HCT116 (cell line): ENCODE results near the gene ATP6V0B. TPM values are rescaled to one million over a fixed set of nuclear protein-coding genes. Genes with fewer than 3 reads are reported as not detected.

Experiments
- ATAC-seq: fragments of 200-7000 bp; cut with Tn5 transposase; 2 replicates; pipeline ENCODE4 v1.9.1; 2020; ENCODE audit warnings: mild to moderate bottlenecking, moderate library complexity
- BruUV-seq: library from RNA; stranded (reverse); fragments of 400-500 nt; replicated peaks from 2 replicates; lab custom pipeline; 2021; lab: Mats Ljungman, UMichigan
- CTCF ChIA-PET: fragments of 300-600 bp; sonication (Branson Sonifier 250); formaldehyde crosslinking; loops from one replicate; lab custom pipeline; 2021; ENCODE audit warnings: antibody characterized with exemption; lab: Charles Lee
- POLR2A ChIA-PET: fragments of 300-600, 350-600 bp; sonication (Branson Sonifier 250); formaldehyde crosslinking; loops from one replicate; lab custom pipeline; 2021; ENCODE audit warnings: antibody characterized with exemption; lab: Charles Lee
- RAD21 ChIA-PET, 2 experiments: fragments of 300-600 bp; sonication (Branson Sonifier 250); formaldehyde crosslinking; loops; one replicate each; lab custom pipeline; 2023; ENCODE audit warnings: low total read pairs in 2 of 2; ENCODE audit not compliant: uncharacterized antibody in 2 of 2, unreplicated experiment in 2 of 2, low non-redundant PET in 1 of 2; lab: Charles Lee
- DNase-seq: peaks from one replicate; pipeline ENCODE4 v3.0.0-alpha.2; 2010; ENCODE audit warnings: low read depth, low spot score
- H2AFZ ChIP-seq: fragments of 200-600 bp; shearing (Covaris generic), sonication (generic); 2 replicates; pipeline ENCODE4 v1.6.1; 2017; ENCODE audit warnings: low read depth, mixed run types, mixed read lengths, antibody characterized with exemption, low read length; ENCODE audit not compliant: poor library complexity, severe bottlenecking
- H3K27ac ChIP-seq: 2 replicates; pipeline ENCODE4 v1.5.1; 2012; ENCODE audit warnings: low read depth, low read length
- H3K27me3 ChIP-seq: fragments of 200-600 bp; sonication (generic); 2 replicates; pipeline ENCODE4 v1.6.1; 2016; ENCODE audit warnings: mixed run types, low read length, mixed read lengths; ENCODE audit not compliant: insufficient read depth
- H3K36me3 ChIP-seq, 2 experiments: fragments of 200-500 bp in 1 of 2; fragments of 200-600 bp in 1 of 2; sonication (Bioruptor generic) in 1 of 2; sonication (generic) in 1 of 2; 2 replicates each; pipeline versions ENCODE4 v1.5.1 to v1.6.1; 2014 to 2016; ENCODE audit warnings: low read length in 2 of 2, inconsistent platforms in 1 of 2, mixed read lengths in 1 of 2, mixed run types in 1 of 2; ENCODE audit not compliant: insufficient read depth in 2 of 2, control insufficient read depth in 1 of 2
- H3K4me1 ChIP-seq, 2 experiments: fragments of 200-600 bp in 1 of 2; sonication (generic) in 1 of 2; 2 replicates each; pipeline versions ENCODE4 v1.5.1 to v1.6.1; 2012 to 2017; ENCODE audit warnings: low read length in 2 of 2, inconsistent platforms in 1 of 2, mild to moderate bottlenecking in 1 of 2, mixed read lengths in 1 of 2, mixed run types in 1 of 2, moderate library complexity in 1 of 2; ENCODE audit not compliant: insufficient read depth in 2 of 2, control insufficient read depth in 1 of 2
- H3K4me2 ChIP-seq: fragments of 200-600 bp; sonication (generic); 2 replicates; pipeline ENCODE4 v1.6.1; 2017; ENCODE audit warnings: mixed run types, low read length, mixed read lengths
- H3K4me3 ChIP-seq, 2 experiments: fragments of 200-600 bp in 1 of 2; sonication (generic) in 1 of 2; replicated peaks in 1 of 2; 2 replicates each; pipeline ENCODE4 v1.5.1; 2011 to 2016; ENCODE audit warnings: low read length in 2 of 2, control low read depth in 1 of 2, low read depth in 1 of 2, mild to moderate bottlenecking in 1 of 2, mixed read lengths in 1 of 2, mixed run types in 1 of 2
- H3K79me2 ChIP-seq: fragments of 200-600 bp; sonication (generic); 2 replicates; pipeline ENCODE4 v1.6.1; 2017; ENCODE audit warnings: mild to moderate bottlenecking, mixed run types, low read length, moderate library complexity, mixed read lengths; ENCODE audit not compliant: insufficient read depth
- H3K9ac ChIP-seq: fragments of 200-600 bp; sonication (generic); 2 replicates; pipeline ENCODE4 v1.6.1; 2016; ENCODE audit warnings: low read length, mixed read lengths
- H3K9me2 ChIP-seq: fragments of 200-600 bp; sonication (generic), shearing (Covaris generic); 2 replicates; pipeline ENCODE4 v1.6.1; 2017; ENCODE audit warnings: mixed run types, mild to moderate bottlenecking, moderate library complexity; ENCODE audit not compliant: insufficient read depth
- H3K9me3 ChIP-seq, 2 experiments: fragments of 200-500 bp in 1 of 2; fragments of 200-600 bp in 1 of 2; sonication (Bioruptor generic) in 1 of 2; sonication (generic) in 1 of 2; 2 replicates each; pipeline ENCODE4 v1.6.1; 2014 to 2017; ENCODE audit warnings: low read length in 2 of 2, mixed read lengths in 2 of 2, inconsistent platforms in 1 of 2, low read depth in 1 of 2, mild to moderate bottlenecking in 1 of 2, mixed run types in 1 of 2, moderate library complexity in 1 of 2; ENCODE audit not compliant: control insufficient read depth in 1 of 2, insufficient read depth in 1 of 2
- H4K20me1 ChIP-seq: fragments of 200-600 bp; sonication (generic), shearing (Covaris generic); 2 replicates; pipeline ENCODE4 v1.6.1; 2017; ENCODE audit warnings: mixed run types, mild to moderate bottlenecking, moderate library complexity; ENCODE audit not compliant: insufficient read depth
- ATF3 ChIP-seq: IDR thresholded peaks from 2 replicates; pipeline ENCODE4 v1.6.1; 2012
- CBX3 ChIP-seq: IDR thresholded peaks from 2 replicates; pipeline ENCODE4 v1.6.1; 2012; ENCODE audit warnings: low read depth
- CEBPB ChIP-seq: IDR thresholded peaks from 2 replicates; pipeline ENCODE4 v1.6.1; 2012; ENCODE audit warnings: low read depth
- EGR1 ChIP-seq: IDR thresholded peaks from 2 replicates; pipeline ENCODE4 v1.6.1; 2012; ENCODE audit warnings: low read depth
- ELF1 ChIP-seq: IDR thresholded peaks from 2 replicates; pipeline ENCODE4 v1.6.1; 2012; ENCODE audit warnings: low read depth, borderline replicate concordance
- FOSL1 ChIP-seq: IDR thresholded peaks from 2 replicates; pipeline ENCODE4 v1.6.1; 2012; ENCODE audit warnings: low read depth
- JUND ChIP-seq: IDR thresholded peaks from 2 replicates; pipeline ENCODE4 v1.6.1; 2012
- MAX ChIP-seq: IDR thresholded peaks from 2 replicates; pipeline ENCODE4 v1.6.1; 2012
- POLR2A ChIP-seq: IDR thresholded peaks from 2 replicates; pipeline ENCODE4 v1.7.0; 2011; ENCODE audit warnings: borderline replicate concordance; ENCODE audit not compliant: insufficient read depth, insufficient read length; ENCODE audit errors: extremely low read depth
- YY1 ChIP-seq: IDR thresholded peaks from 2 replicates; pipeline ENCODE4 v1.6.1; 2011; ENCODE audit warnings: low read length, low read depth, moderate library complexity, mild to moderate bottlenecking; ENCODE audit not compliant: insufficient replicate concordance; ENCODE audit errors: extremely low read depth
- ZBTB33 ChIP-seq: IDR thresholded peaks from 2 replicates; pipeline ENCODE4 v1.6.1; 2011; ENCODE audit warnings: mild to moderate bottlenecking, low read length, moderate library complexity; ENCODE audit not compliant: insufficient replicate concordance; ENCODE audit errors: extremely low read depth
- ZFX ChIP-seq: fragments of 450-650 bp; IDR thresholded peaks from 2 replicates; pipeline ENCODE4 v1.6.1; 2017
- ZNF274 ChIP-seq: fragments of 200-500 bp; sonication (Bioruptor generic); IDR thresholded peaks from 2 replicates; pipeline ENCODE4 v1.6.1; 2014; ENCODE audit warnings: mild to moderate bottlenecking, low read depth, low read length, inconsistent platforms
- intact Hi-C: fragments of 100-400 bp; cut with micrococcal nuclease; formaldehyde crosslinking; loops from 2 replicates; pipeline ENCODE4 v1.10.0; 2022
- total RNA-seq: library from RNA; stranded (reverse); gene quantifications from one replicate; pipeline ENCODE4 v1.2.1, GENCODE V29; 2021; ENCODE audit not compliant: unreplicated experiment
- TF ChIP-seq, protein P1 (sequence below), 3 experiments: fragments of 200-600 bp in 1 of 3; sonication (generic) in 1 of 3; IDR thresholded peaks in 2 of 3; conservative IDR thresholded peaks in 1 of 3; 2 replicates each; pipeline ENCODE4 v1.5.1; 2012 to 2017; ENCODE audit warnings: low read depth in 2 of 3, low read length in 2 of 3, antibody characterized with exemption in 1 of 3, borderline replicate concordance in 1 of 3, control low read depth in 1 of 3, mild to moderate bottlenecking in 1 of 3, mixed read lengths in 1 of 3, mixed run types in 1 of 3, moderate library complexity in 1 of 3; ENCODE audit not compliant: insufficient read depth in 1 of 3

The ATP6V0B gene
- total RNA-seq, 1 experiment from 2014 or later = 122 TPM

DNA sequence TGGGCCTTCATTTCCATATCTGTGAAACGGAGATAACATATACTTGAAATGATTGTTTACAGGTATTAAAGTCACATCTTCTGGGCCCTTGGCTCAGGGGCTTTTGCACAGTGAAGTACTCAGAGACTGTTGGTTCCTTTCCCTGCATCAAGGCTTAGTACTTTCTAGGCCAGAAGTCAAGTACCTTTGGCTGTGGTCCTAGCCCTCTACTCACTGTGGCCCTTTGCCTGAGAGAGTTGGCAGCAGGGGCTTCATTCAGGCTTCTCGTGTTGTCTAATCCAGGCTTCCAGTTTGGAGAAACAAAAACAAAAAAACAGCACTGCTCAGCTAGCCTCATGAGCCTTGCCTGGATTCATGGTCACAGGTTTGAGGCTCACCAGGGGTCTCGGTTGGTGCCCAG lies 13.1 kb upstream of the ATP6V0B start:
- no TSS peak for BruUV-seq
- H3K9ac ChIP-seq = no peak overlapping the region
- H3K79me2 ChIP-seq = no peaks in the 10 kb centered on the region
- no peak overlapping the region for H3K4me3 ChIP-seq
- DNase-seq (no peak), ATAC-seq (no peak)
- H4K20me1 ChIP-seq = no peaks in the 10 kb centered on the region
- H3K4me2 ChIP-seq = no peak overlapping the region
- H3K27me3 ChIP-seq = no peaks in the 10 kb centered on the region
- H3K4me1 ChIP-seq = no peaks in the 10 kb centered on the region
- H3K9me3 ChIP-seq = no peaks in the 10 kb centered on the region
- H2AFZ ChIP-seq = no peak overlapping the region
- intact Hi-C loops = no loop called here
- TF ChIP-seq CBX3 (no peak), ZNF274 (no peak), ZFX (no peak), ZBTB33 (no peak), YY1 (no peak), ELF1 (no peak), ATF3 (no peak)
- ChIA-PET CTCF (no interaction called here), POLR2A (no interaction called here), RAD21 (no interaction called here)
- H3K27ac ChIP-seq = no peak overlapping the region
- peaks cover 0 to 4% of the 10 kb centered on the region in 2 experiments; a peak in 2 of 4 replicates for H3K36me3 ChIP-seq
- no peaks in the 10 kb centered on the region for H3K9me2 ChIP-seq

- Histone ChIP-seq H3K79me2 (no peaks in the 10 kb centered on the region), H3K4me1 (no peaks in the 10 kb centered on the region), H4K20me1 (no peaks in the 10 kb centered on the region), H3K27ac (no peak overlapping the region), H2AFZ (no peak overlapping the region), H3K9me3 (no peaks in the 10 kb centered on the region), H3K9me2 (no peaks in the 10 kb centered on the region), H3K36me3 (peaks cover 0 to 4% of the 10 kb centered on the region in 2 experiments; a peak in 2 of 4 replicates), H3K4me2 (no peak overlapping the region), H3K9ac (no peak overlapping the region), H3K27me3 (no peaks in the 10 kb centered on the region), H3K4me3 (no peak overlapping the region)
- TF ChIP-seq, protein P1, sequence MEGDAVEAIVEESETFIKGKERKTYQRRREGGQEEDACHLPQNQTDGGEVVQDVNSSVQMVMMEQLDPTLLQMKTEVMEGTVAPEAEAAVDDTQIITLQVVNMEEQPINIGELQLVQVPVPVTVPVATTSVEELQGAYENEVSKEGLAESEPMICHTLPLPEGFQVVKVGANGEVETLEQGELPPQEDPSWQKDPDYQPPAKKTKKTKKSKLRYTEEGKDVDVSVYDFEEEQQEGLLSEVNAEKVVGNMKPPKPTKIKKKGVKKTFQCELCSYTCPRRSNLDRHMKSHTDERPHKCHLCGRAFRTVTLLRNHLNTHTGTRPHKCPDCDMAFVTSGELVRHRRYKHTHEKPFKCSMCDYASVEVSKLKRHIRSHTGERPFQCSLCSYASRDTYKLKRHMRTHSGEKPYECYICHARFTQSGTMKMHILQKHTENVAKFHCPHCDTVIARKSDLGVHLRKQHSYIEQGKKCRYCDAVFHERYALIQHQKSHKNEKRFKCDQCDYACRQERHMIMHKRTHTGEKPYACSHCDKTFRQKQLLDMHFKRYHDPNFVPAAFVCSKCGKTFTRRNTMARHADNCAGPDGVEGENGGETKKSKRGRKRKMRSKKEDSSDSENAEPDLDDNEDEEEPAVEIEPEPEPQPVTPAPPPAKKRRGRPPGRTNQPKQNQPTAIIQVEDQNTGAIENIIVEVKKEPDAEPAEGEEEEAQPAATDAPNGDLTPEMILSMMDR (IDR thresholded peaks at IDR 0.05 in 2 of 3, conservative IDR thresholded peaks at IDR 0.05 in 1 of 3; ENCODE audit: borderline replicate concordance in 1 of 3, insufficient read depth in 1 of 3, low read depth in 2 of 3, low read length in 2 of 3) = no peak
- TF ChIP-seq ZBTB33 (no peak), MAX (no peak), CBX3 (no peak), CEBPB (no peak), EGR1 (no peak), ZNF274 (no peak), POLR2A (no peak), FOSL1 (no peak), JUND (no peak)
- ChIA-PET POLR2A (no interaction called here), CTCF (no interaction called here), RAD21 (no interaction called here)
- no TSS peak for BruUV-seq
- DNase-seq = no peak
- intact Hi-C loops = no loop called here
- no peak for ATAC-seq
These were observed 12.4 kb upstream of the ATP6V0B start for GRCh38 chr1:43962324-43962723.
